H1 (cell line): ENCODE measurements around the gene SPSB1.

Experiments used
- CBX5 ChIP-seq: fragments of 300-800, 300-1000 bp; sonication (generic); IDR thresholded peaks from 2 replicates; pipeline ENCODE4 v1.7.1; 2016; ENCODE audit warnings: antibody characterized with exemption, low read length, low read depth
- CTCF ChIP-seq, 3 experiments: IDR thresholded peaks; 1 replicate in 2 of 3; 2 replicates in 1 of 3; pipeline versions ENCODE4 v1.5.1 to v1.6.1; 2011; ENCODE audit warnings: low read length in 3 of 3, mild to moderate bottlenecking in 3 of 3, inconsistent platforms in 2 of 3, low read depth in 1 of 3, moderate library complexity in 1 of 3; ENCODE audit not compliant: insufficient read depth in 1 of 3; ENCODE audit errors: control extremely low read depth in 1 of 3
- EP300 ChIP-seq, 2 experiments: IDR thresholded peaks; 1 replicate in 1 of 2; 2 replicates in 1 of 2; pipeline ENCODE4 v1.6.1; 2011 to 2012; ENCODE audit warnings: low read depth in 2 of 2, low read length in 2 of 2, mild to moderate bottlenecking in 2 of 2, borderline replicate concordance in 1 of 2, inconsistent platforms in 1 of 2, moderate library complexity in 1 of 2
- EZH2 ChIP-seq: fragments of 200-600 bp; sonication (generic); IDR thresholded peaks from 2 replicates; pipeline ENCODE4 v1.7.1; 2012; ENCODE audit warnings: low read depth, mild to moderate bottlenecking, moderate library complexity, low read length, inconsistent platforms; ENCODE audit not compliant: severe bottlenecking
- KDM1A ChIP-seq: fragments of 200-600, 300-600 bp; sonication (generic); IDR thresholded peaks from 2 replicates; pipeline ENCODE4 v1.7.1; 2016; ENCODE audit warnings: mild to moderate bottlenecking, low read length, borderline replicate concordance
- MAFK ChIP-seq: IDR thresholded peaks from 2 replicates; pipeline ENCODE4 v1.6.1; 2012; ENCODE audit warnings: low read depth, mild to moderate bottlenecking, improper control_type of control experiment, low read length
- POLR2AphosphoS5 ChIP-seq: IDR thresholded peaks from 2 replicates; pipeline ENCODE4 v1.6.1; 2011; ENCODE audit warnings: low read depth, low read length
- SUZ12 ChIP-seq: fragments of 200-600 bp; sonication (generic); IDR thresholded peaks from 2 replicates; pipeline ENCODE4 v1.6.1; 2012; ENCODE audit warnings: mild to moderate bottlenecking, inconsistent platforms, low read length, moderate library complexity, mixed read lengths

DNA sequence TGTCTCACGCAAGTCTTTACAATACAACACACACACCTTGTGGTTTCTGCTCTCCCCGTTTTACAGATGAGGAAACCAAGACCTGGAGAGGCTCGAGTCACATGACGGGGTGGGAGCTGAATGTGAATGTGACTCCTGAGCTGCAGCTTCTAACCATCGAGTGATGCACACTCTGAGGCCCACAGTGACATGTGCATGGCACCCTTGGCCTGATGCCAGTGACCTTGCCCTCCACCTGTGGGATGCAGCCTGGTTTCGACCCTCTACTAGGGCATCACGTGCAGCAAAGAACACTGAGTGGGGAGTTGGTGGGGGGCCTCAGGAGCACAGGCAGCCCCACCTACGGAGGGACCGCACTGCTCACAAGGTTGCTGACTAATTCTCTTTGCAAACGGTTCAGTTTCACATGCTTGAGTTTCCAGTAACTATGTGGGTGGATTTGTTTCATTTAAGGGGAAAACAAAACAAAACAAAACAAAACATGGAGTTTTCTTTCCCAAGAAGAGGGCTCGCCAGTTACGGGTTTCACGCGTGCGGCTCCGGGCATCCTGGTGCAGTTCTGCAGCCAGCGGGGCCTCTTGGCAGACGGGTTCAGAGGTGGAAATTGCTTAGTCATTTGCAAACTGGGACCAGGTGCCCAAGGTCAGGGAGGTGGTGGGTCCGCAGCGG lies 22.9 kb downstream of the SPSB1 start:
- no peak for TF ChIP-seq POLR2AphosphoS5
- TF ChIP-seq CBX5, result no peak
- no peak for TF ChIP-seq CTCF (IDR thresholded peaks at IDR 0.05; ENCODE audit: control extremely low read depth in 1 of 3, insufficient read depth in 1 of 3, low read depth in 1 of 3, low read length in 3 of 3)
- no peak for TF ChIP-seq EP300 (IDR thresholded peaks at IDR 0.05; ENCODE audit: borderline replicate concordance in 1 of 2, low read depth in 2 of 2, low read length in 2 of 2)
- no peak for TF ChIP-seq SUZ12
- TF ChIP-seq EZH2, result no peak
- no peak for TF ChIP-seq KDM1A
- TF ChIP-seq MAFK, result no peak
